Measurements from ENCODE around the gene HUS1B. TPM values are rescaled to one million over a fixed set of nuclear protein-coding genes. Genes with fewer than 3 reads are reported as not detected.
A peak's percentile ranks its signal among the peaks of the same experiment; 100 is the strongest.
"Not testable (repeated sequence)": the region's sequence is repeated elsewhere in the genome, so short reads cannot be mapped to it uniquely, and the experiment has no call there.

Gene HUS1B
- total RNA-seq, 1 donor from 2014 or later, result 1.8 TPM

DNA sequence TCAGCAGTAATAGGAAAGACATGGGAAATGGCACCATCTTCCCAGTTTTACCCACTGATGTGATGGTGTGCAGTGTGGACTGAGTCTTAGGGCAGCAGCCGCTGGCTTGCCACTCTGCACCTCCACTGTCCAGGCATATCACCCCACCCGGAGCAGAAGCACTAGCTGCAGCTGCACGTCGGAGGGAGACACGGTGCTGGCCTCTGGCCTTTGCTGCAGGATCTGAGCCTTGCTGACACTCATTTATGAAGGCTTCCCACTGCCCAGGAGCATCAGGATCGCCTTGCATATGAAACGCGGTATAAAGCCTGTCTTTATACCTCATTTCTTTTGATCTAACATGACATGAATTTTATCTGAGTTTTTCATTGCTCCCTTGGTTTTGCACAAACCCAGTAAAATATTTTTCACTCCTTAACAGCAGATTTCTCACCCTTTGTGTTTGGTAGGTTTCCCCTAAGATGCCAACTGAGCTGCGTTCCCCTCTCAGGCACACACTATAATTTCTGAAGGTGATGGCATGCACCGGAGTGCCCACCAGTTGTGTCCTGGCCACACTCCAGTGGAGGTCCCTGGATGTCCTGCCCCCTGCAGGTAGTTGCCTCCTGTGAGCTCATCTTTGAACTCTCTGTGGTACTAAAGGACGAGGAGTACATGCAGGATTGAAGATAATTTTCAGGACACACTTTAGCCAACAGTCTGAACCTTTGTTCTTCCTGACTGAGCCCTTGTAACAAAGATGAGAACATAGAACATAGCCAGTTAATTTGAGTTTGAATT is 45.0 kb upstream of the HUS1B start:
- Mint-ChIP-seq H3K4me1 (ENCODE audit: unreplicated experiment) (peaks cover 45% of the 10 kb centered on the region), H3K27ac (ENCODE audit: unreplicated experiment) (no peak overlapping the region), H3K9me3 (ENCODE audit: unreplicated experiment) (no peaks in the 10 kb centered on the region), H3K4me3 (ENCODE audit: unreplicated experiment) (no peak overlapping the region), H3K36me3 (ENCODE audit: unreplicated experiment) (peaks cover 2% of the 10 kb centered on the region), H3K27me3 (ENCODE audit: unreplicated experiment) (no peaks in the 10 kb centered on the region)
- TF ChIP-seq, protein P1, sequence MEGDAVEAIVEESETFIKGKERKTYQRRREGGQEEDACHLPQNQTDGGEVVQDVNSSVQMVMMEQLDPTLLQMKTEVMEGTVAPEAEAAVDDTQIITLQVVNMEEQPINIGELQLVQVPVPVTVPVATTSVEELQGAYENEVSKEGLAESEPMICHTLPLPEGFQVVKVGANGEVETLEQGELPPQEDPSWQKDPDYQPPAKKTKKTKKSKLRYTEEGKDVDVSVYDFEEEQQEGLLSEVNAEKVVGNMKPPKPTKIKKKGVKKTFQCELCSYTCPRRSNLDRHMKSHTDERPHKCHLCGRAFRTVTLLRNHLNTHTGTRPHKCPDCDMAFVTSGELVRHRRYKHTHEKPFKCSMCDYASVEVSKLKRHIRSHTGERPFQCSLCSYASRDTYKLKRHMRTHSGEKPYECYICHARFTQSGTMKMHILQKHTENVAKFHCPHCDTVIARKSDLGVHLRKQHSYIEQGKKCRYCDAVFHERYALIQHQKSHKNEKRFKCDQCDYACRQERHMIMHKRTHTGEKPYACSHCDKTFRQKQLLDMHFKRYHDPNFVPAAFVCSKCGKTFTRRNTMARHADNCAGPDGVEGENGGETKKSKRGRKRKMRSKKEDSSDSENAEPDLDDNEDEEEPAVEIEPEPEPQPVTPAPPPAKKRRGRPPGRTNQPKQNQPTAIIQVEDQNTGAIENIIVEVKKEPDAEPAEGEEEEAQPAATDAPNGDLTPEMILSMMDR (IDR thresholded peaks at IDR 0.05), result no peak
- no peak for DNase-seq (ENCODE audit: extremely low spot score, unreplicated experiment)

DNA sequence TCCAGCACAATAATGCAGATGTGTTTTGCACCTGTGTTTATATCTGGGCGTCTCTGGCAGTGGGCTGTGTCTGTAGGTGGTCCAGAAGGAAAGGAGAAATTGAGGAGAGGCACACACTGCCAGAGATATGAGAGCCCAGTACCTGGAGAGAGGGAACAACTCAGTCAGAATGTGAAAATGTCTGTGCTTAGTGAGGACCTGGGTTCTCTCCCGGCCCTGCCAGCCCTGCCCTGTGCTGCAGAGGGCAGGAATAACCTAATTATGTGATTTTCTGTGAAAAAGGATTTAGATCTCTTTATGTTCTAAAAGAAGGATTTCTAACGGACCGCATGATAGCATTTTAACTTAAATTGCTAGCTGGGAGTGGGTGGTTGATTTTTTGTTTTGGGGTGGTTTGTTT is 44.3 kb upstream of the HUS1B start:
- Mint-ChIP-seq H3K27ac (ENCODE audit: unreplicated experiment) (no peak overlapping the region), H3K36me3 (ENCODE audit: unreplicated experiment) (peaks cover 2% of the 10 kb centered on the region), H3K4me1 (ENCODE audit: unreplicated experiment) (peaks cover 38% of the 10 kb centered on the region), H3K27me3 (ENCODE audit: unreplicated experiment) (no peaks in the 10 kb centered on the region), H3K9me3 (ENCODE audit: unreplicated experiment) (no peaks in the 10 kb centered on the region), H3K4me3 (ENCODE audit: unreplicated experiment) (no peak overlapping the region)
- DNase-seq (ENCODE audit: extremely low spot score, unreplicated experiment), result no peak
- TF ChIP-seq, protein P1 (IDR thresholded peaks at IDR 0.05), result no peak

DNA sequence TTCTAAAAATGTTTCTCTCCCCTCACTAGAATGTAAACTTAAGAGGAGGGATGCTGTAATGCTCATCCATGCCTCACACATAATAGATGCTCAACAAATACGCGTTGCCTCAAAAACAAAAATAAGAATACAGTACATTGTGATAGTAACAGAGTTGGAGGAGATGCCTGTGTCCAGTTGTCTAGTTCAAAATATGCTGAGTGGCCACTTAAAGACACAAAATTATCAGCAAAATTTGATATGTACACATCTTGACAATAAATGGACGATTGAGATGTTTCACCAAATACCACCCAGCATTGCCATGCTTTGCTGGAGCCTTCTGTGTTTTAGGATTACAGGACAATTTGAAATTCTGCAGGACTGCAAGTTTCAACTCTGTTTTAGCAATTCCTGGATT is 43.6 kb upstream of the HUS1B start:
- Mint-ChIP-seq H3K9me3 (ENCODE audit: unreplicated experiment) (no peaks in the 10 kb centered on the region), H3K27ac (ENCODE audit: unreplicated experiment) (no peak overlapping the region), H3K27me3 (ENCODE audit: unreplicated experiment) (no peaks in the 10 kb centered on the region), H3K36me3 (ENCODE audit: unreplicated experiment) (peaks cover 2% of the 10 kb centered on the region), H3K4me3 (ENCODE audit: unreplicated experiment) (no peak overlapping the region), H3K4me1 (ENCODE audit: unreplicated experiment) (peaks cover 35% of the 10 kb centered on the region)
- DNase-seq (ENCODE audit: extremely low spot score, unreplicated experiment), result no peak
- TF ChIP-seq, protein P1 (IDR thresholded peaks at IDR 0.05), result no peak

DNA sequence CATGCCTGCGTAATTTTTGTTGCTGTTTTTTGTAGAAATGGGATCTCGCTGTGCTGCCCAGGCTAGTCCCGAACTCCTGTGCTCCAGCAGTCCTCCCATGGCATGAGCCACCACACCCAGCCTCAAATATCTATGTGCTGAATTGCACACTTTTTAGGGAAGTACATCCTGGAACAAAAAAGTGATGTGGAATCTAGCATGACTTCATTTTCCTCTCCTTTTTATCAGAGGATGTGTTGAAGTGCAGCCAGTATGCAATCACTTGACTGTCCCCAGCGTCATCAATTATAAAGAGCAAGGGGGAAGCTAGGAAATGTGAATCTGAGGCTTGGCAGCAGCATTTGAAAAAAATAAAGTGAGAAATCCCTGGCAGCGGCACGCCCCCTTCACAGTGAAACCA is 42.4 kb upstream of the HUS1B start:
- H3K27ac Mint-ChIP-seq (ENCODE audit: unreplicated experiment), result peak overlapping the region; percentile 66
- TF ChIP-seq, protein P1 (IDR thresholded peaks at IDR 0.05), result no peak
- no peak for DNase-seq (ENCODE audit: extremely low spot score, unreplicated experiment)
- H3K9me3 Mint-ChIP-seq (ENCODE audit: unreplicated experiment), result no peaks in the 10 kb centered on the region
- no peak overlapping the region for H3K4me3 Mint-ChIP-seq (ENCODE audit: unreplicated experiment)
- no peaks in the 10 kb centered on the region for H3K27me3 Mint-ChIP-seq (ENCODE audit: unreplicated experiment)
- H3K4me1 Mint-ChIP-seq (ENCODE audit: unreplicated experiment), result peaks cover 25% of the 10 kb centered on the region
- H3K36me3 Mint-ChIP-seq (ENCODE audit: unreplicated experiment), result peaks cover 2% of the 10 kb centered on the region

DNA sequence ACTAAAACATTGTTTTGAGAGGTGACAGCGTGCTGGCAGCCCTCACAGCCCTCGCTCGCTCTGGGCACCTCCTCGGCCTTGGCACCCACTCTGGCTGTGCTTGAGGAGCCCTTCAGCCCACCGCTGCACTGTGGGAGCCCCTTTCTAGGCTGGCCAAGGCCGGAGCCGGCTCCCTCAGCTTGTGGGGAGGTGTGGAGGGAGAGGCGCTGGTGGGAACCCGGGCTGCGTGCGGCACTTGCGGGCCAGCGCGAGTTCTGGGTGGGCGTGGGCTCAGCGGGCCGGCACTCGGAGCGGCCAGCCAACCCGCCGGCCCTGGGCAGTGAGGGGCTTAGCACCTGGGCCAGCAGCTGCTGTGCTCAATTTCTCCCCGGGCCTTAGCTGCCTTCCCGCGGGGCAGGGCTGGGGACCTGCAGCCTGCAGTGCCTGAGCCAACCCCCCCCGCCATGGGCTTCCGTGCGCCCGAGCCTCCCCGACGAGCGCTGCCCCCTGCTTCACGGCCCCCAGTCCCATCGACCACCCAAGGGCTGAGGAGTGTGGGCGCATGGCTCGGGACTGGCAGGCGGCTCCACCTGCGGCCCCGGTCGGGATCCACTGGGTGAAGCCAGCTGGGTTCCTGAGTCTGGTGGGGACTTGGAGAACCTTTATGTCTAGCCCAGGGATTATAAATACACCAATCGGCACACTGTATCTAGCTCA is 37.7 kb upstream of the HUS1B start:
- H3K4me1 Mint-ChIP-seq (ENCODE audit: unreplicated experiment), result peaks cover 36% of the 10 kb centered on the region
- H3K9me3 Mint-ChIP-seq (ENCODE audit: unreplicated experiment); H3K27ac Mint-ChIP-seq (ENCODE audit: unreplicated experiment); DNase-seq (ENCODE audit: extremely low spot score, unreplicated experiment); H3K27me3 Mint-ChIP-seq (ENCODE audit: unreplicated experiment); H3K36me3 Mint-ChIP-seq (ENCODE audit: unreplicated experiment); H3K4me3 Mint-ChIP-seq (ENCODE audit: unreplicated experiment): not testable (repeated sequence)

Data from osteocyte (in vitro differentiated cells).